ENCODE data around the gene METRNL.

DNA sequence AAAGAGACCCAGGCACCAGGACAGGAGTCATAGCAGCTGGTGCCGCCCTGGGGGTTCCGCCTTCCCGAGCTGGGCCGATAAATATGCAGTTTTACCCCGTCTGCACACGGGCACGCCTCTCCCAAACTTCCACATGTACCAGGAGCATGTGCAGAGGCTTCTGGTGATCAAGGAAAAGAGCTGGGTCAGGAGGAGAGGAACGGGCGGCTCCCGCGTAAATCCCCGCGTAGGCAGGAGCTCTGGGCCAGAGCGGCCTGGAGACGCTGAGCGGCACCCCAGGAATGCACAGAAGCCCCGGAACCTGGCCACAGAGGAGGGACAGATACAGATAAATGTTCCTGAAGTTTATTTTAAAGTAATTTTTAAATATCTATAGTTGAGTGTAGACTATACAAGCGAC, 46.6 kb upstream of the METRNL start:
- no peak for TF ChIP-seq EZH2 (IDR thresholded peaks at IDR 0.05; ENCODE audit: low read length, unreplicated experiment)
- no peak for TF ChIP-seq CTCF (conservative IDR thresholded peaks at IDR 0.05; ENCODE audit: low read depth, low read length)
- TF ChIP-seq EZH2phosphoT487 (IDR thresholded peaks at IDR 0.05; ENCODE audit: borderline replicate concordance, low read length), result no peak

Data from PC-3 (cell line).